ENCODE data around the gene LRMDA. TPM values are rescaled to one million over a fixed set of nuclear protein-coding genes. Genes with fewer than 3 reads are reported as not detected.

Gene LRMDA
- total and polyA plus RNA-seq, 2 of the 8 experiments (the other 6 are each of a cell fraction or from before 2014, with no cell fraction given), result 0.86 to 2.8 TPM

- Histone ChIP-seq H3K4me2 (ENCODE audit: insufficient read depth in 1 of 2, low read depth in 2 of 2, low read length in 2 of 2) (no peak overlapping the region), H4K8ac (ENCODE audit: extremely low read depth, insufficient read depth, low read length) (no peak overlapping the region), H3K79me1 (ENCODE audit: low read depth, low read length) (no peaks in the 10 kb centered on the region), H2BK15ac (ENCODE audit: low read length) (no peak overlapping the region), H2BK20ac (ENCODE audit: low read length) (no peak overlapping the region), H3K18ac (ENCODE audit: extremely low read depth, low read length) (no peak overlapping the region), H2BK120ac (replicated peaks; ENCODE audit: low read depth, low read length) (no peak overlapping the region), H3K9ac (replicated peaks in 1 of 4; ENCODE audit: extremely low read depth in 1 of 4, low read depth in 3 of 4, low read length in 3 of 4) (no peak overlapping the region), H3K27me3 (replicated peaks in 1 of 4; ENCODE audit: control insufficient read depth in 3 of 4, extremely low read depth in 1 of 4, insufficient read depth in 3 of 4, low read length in 3 of 4) (no peaks in the 10 kb centered on the region), H3K14ac (ENCODE audit: insufficient read length) (no peak overlapping the region), H3K4me3 (ENCODE audit: extremely low read depth in 1 of 4, insufficient read depth in 2 of 4, low read depth in 3 of 4, low read length in 4 of 4) (no peak overlapping the region), H3K4me1 (replicated peaks in 1 of 4; ENCODE audit: control insufficient read depth in 3 of 4, insufficient read depth in 4 of 4, low read length in 3 of 4) (peaks cover 0 to 5% (median 4%) of the 10 kb centered on the region in 4 experiments; a peak in 4 of 7 replicates), H3K4ac (replicated peaks; ENCODE audit: insufficient read length, low read depth, low read length) (no peak overlapping the region), H2BK12ac (ENCODE audit: low read depth, low read length) (no peak overlapping the region), H3K23ac (ENCODE audit: insufficient read length) (no peak overlapping the region), H2BK5ac (ENCODE audit: low read depth, low read length) (no peak overlapping the region), H3K9me3 (ENCODE audit: insufficient read depth in 2 of 2, low read depth in 1 of 2, low read length in 1 of 2) (no peaks in the 10 kb centered on the region), H4K5ac (ENCODE audit: insufficient read length, low read depth, low read length) (no peak overlapping the region), H3K56ac (replicated peaks; ENCODE audit: insufficient read length, low read depth, low read length) (no peak overlapping the region), H3K79me2 (ENCODE audit: control insufficient read depth in 1 of 2, insufficient read depth in 2 of 2, low read length in 2 of 2) (no peaks in the 10 kb centered on the region), H4K91ac (replicated peaks; ENCODE audit: insufficient read length, low read length) (no peak overlapping the region), H4K20me1 (replicated peaks in 1 of 2; ENCODE audit: control insufficient read depth in 1 of 2, insufficient read depth in 2 of 2, low read length in 2 of 2) (no peaks in the 10 kb centered on the region), H3K36me3 (ENCODE audit: control insufficient read depth in 2 of 4, insufficient read depth in 4 of 4, low read length in 3 of 4) (no peaks in the 10 kb centered on the region), H2AK5ac (ENCODE audit: low read depth, low read length) (no peak overlapping the region), H3K23me2 (ENCODE audit: low read depth, low read length) (no peaks in the 10 kb centered on the region), H3K27ac (ENCODE audit: low read depth, low read length) (no peak overlapping the region), H2AFZ (ENCODE audit: low read length) (no peak overlapping the region)
- no peak for DNase-seq (ENCODE audit: low read depth in 1 of 2, low spot score in 2 of 2)
- POLR2A ChIA-PET (ENCODE audit: partially characterized antibody), result no interaction called here
- CTCF ChIA-PET (ENCODE audit: partially characterized antibody), result interaction anchor here (0.6 to 1.0 kb wide), 3 partner anchors 128 to 292 kb away, joined by 3 read pairs; no protein-coding TSS in a partner anchor
- WGBS, 2 experiments (ENCODE audit: extremely low coverage in 1 of 2, insufficient coverage in 1 of 2, insufficient read length in 1 of 2, insufficient replicate concordance in 2 of 2, low coverage in 1 of 2, low lambda C conversion rate in 2 of 2, missing lambda C conversion rate in 1 of 2), result 87% methylated on average over 9 of the region's 9 CpGs; no CpG with 5 or more reads in 1 of the 2 experiments
- FAIRE-seq, result no peak
- TF ChIP-seq TBP (IDR thresholded peaks at IDR 0.05; ENCODE audit: low read depth, low read length), result no peak
- TF ChIP-seq ATF2 (IDR thresholded peaks at IDR 0.05; ENCODE audit: low read length), result no peak
- no peak for TF ChIP-seq SRF (IDR thresholded peaks at IDR 0.05; ENCODE audit: low read depth, low read length)
- no peak for TF ChIP-seq POLR2AphosphoS5 (IDR thresholded peaks at IDR 0.05; ENCODE audit: low read depth, low read length)
- TF ChIP-seq HDAC2 (IDR thresholded peaks at IDR 0.05; ENCODE audit: borderline replicate concordance in 1 of 2, low read depth in 2 of 2, low read length in 2 of 2), result no peak
Observed at GRCh38 chr10:76175533-76176165, 744.2 kb downstream of the LRMDA start.
